Measurements from ENCODE around the gene CACNA2D3. TPM values are rescaled to one million over a fixed set of nuclear protein-coding genes. Genes with fewer than 3 reads are reported as not detected.

The CACNA2D3 gene
- total RNA-seq, 1 donor from 2014 or later = 35.5 TPM

- intact Hi-C loops (cut with DNase I) = no loop called here
- ATAC-seq (ENCODE audit: poor library complexity) (no peak), DNase-seq (no peak)
These were observed 624.4 kb downstream of the CACNA2D3 start for GRCh38 chr3:54746722-54747121.

- intact Hi-C loops (cut with DNase I) = no loop called here
- ATAC-seq (ENCODE audit: poor library complexity) = no peak
- DNase-seq = no peak
These were observed 633.4 kb downstream of the CACNA2D3 start for GRCh38 chr3:54755756-54756155.

GRCh38 chr3:54756330-54756731 is 634.0 kb downstream of the CACNA2D3 start:
- DNase-seq (no peak), ATAC-seq (ENCODE audit: poor library complexity) (no peak)
- intact Hi-C loops (cut with DNase I) = no loop called here

DNA sequence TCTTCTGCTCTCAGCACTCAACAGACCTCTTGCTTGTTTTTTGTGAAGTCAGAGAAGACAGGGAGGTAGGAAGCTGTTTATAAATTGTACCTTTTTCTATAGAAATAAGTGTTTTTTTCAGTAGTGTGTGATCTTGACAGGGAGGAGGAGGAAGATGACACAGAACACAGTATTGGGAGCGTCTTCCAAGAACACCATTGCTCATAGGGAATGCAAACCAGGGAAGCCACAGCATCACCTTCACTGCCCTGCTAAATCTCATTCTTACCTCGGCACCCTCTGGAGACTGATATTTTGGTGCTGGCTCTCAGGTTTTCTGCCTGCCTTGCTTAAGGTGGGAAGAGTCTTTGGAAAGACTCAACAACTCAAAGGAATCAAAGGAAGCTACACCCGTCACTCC is 636.1 kb downstream of the CACNA2D3 start:
- ATAC-seq (ENCODE audit: poor library complexity) (no peak), DNase-seq (no peak)
- intact Hi-C loops (cut with DNase I) = no loop called here

- no peak for DNase-seq
- ATAC-seq (ENCODE audit: poor library complexity) = no peak
- intact Hi-C loops (cut with DNase I) = no loop called here
These were observed 636.8 kb downstream of the CACNA2D3 start for GRCh38 chr3:54759166-54759565.

- ATAC-seq (ENCODE audit: poor library complexity) = no peak
- no peak for DNase-seq
- intact Hi-C loops (cut with DNase I) = no loop called here
These were observed 637.8 kb downstream of the CACNA2D3 start for GRCh38 chr3:54760201-54760600.

DNA sequence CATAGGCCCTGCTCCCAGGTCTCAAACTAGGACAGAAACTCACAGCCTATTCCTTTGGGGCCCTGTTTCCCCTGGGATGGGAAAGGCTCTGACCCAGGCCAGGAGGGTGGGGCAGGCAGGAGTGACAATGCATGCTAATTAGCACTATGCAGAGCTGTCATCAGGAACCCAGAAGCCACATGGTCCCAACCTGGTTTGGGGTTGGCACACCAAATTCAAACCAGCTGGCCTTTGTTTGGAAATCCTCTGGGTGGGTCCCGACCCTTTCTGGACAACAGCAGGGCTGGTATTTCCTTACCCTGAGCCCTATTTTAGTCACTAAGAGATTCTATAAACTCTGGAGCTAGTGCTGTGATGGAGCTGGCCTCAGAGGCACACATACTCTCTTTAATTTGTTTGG is 639.3 kb downstream of the CACNA2D3 start:
- no peak for DNase-seq
- intact Hi-C loops (cut with DNase I) = no loop called here
- no peak for ATAC-seq (ENCODE audit: poor library complexity)

DNA sequence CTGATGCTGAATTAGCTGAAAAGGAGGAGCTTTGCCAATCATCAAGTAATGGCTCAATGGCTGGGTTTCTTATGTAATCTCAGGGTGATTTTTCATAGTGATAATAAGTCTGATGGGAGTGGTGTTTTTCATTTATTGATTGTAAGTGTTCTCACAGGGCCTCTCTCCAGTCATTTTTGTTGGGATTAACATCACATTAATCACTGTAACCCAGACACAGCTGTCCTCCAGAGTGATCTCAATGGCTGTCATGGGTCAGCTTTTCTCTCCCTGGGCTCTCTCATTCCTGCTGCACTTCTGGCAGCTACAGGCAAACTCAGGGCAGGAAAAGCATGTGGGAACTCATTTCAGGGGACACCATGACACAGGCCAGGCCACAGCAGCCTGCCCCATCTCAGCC is 642.6 kb downstream of the CACNA2D3 start:
- no peak for DNase-seq
- intact Hi-C loops (cut with DNase I) = no loop called here
- ATAC-seq (ENCODE audit: poor library complexity) = no peak

DNA sequence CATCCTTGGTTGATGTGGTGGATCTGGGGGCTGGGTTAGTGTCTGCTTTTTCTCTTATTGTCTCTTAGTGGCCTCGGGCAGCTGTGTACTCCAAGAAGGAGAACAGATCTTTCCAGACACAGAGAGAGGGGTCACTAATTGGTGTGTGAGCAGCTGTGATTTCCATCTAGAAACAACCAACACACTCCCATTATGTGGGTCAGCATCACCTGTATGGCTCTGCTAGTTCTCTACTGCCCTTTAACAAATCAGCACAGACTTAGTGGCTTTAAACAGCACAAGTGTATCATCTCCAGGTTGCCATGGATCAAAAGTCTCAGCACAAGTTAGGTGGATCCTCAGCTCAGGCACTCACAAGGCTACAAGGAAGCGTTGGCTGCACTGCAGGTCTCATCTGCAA is 648.7 kb downstream of the CACNA2D3 start:
- DNase-seq = no peak
- no peak for ATAC-seq (ENCODE audit: poor library complexity)
- intact Hi-C loops (cut with DNase I) = no loop called here

GRCh38 chr3:54772051-54772450 is 649.7 kb downstream of the CACNA2D3 start:
- intact Hi-C loops (cut with DNase I) = no loop called here
- ATAC-seq (ENCODE audit: poor library complexity) = no peak

GRCh38 chr3:54772746-54773145 is 650.4 kb downstream of the CACNA2D3 start:
- intact Hi-C loops (cut with DNase I) = no loop called here
- no peak for ATAC-seq (ENCODE audit: poor library complexity)
- DNase-seq = no peak

More at GRCh38 chr3:54772051-54772450, 649.7 kb downstream of the CACNA2D3 start:
- no peak for DNase-seq

- DNase-seq (no peak), ATAC-seq (ENCODE audit: poor library complexity) (no peak)
- intact Hi-C loops (cut with DNase I) = no loop called here
These were observed 650.9 kb downstream of the CACNA2D3 start for GRCh38 chr3:54773271-54773670.

DNA sequence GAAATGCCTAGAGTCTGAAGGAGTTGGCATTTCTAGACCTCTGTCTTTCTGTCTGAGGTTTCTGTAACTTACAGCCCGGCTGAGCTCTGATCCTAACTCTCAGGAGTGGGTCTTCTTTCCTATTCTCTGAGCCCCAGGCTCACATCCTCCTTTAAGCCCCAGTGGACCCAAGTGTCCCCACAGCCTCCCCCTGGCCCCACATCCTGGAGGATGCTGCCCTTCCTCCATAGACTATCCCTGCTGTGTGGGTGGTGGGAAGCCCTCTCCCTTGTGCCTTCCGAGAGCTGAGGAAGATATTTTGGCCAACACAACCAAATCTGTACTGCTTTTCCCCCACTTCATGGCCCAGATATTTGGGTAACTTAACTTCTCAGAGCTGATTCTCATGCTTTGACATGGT is 654.2 kb downstream of the CACNA2D3 start:
- intact Hi-C loops (cut with DNase I) = no loop called here
- no peak for ATAC-seq (ENCODE audit: poor library complexity)
- DNase-seq = no peak

GRCh38 chr3:54777141-54777540 is 654.8 kb downstream of the CACNA2D3 start:
- peak; percentile 55 for ATAC-seq (ENCODE audit: poor library complexity)

GRCh38 chr3:54780336-54780735 is 658.0 kb downstream of the CACNA2D3 start:
- intact Hi-C loops (cut with DNase I) = no loop called here
- no peak for ATAC-seq (ENCODE audit: poor library complexity)
- no peak for DNase-seq

More at GRCh38 chr3:54777141-54777540, 654.8 kb downstream of the CACNA2D3 start:
- DNase-seq = no peak
- intact Hi-C loops (cut with DNase I) = no loop called here

- intact Hi-C loops (cut with DNase I) = no loop called here
- ATAC-seq (ENCODE audit: poor library complexity) = no peak
- no peak for DNase-seq
These were observed 659.4 kb downstream of the CACNA2D3 start for GRCh38 chr3:54781728-54782127.

GRCh38 chr3:54783611-54784010 is 661.3 kb downstream of the CACNA2D3 start:
- intact Hi-C loops (cut with DNase I) = no loop called here
- ATAC-seq (ENCODE audit: poor library complexity) = no peak
- no peak for DNase-seq

GRCh38 chr3:54784021-54784420 is 661.7 kb downstream of the CACNA2D3 start:
- no peak for ATAC-seq (ENCODE audit: poor library complexity)
- intact Hi-C loops (cut with DNase I) = no loop called here
- no peak for DNase-seq

DNA sequence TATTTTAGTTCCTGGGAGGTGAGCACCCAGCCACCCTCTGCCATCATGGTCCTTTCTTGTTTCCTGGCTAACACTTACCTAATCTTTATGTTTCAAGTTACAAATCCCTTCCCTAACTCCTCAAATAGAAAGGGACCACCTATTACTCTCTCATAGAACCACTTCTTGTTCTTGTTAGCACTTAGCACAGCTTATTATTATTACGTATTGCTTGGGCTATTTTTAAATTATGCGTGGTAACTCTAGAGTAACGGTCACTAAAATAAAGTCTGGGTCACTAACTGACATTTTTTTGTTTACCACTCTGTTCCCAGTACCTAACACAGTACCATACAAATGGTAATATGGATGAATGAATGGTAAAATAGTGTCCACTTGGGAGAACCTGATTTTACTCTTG is 663.6 kb downstream of the CACNA2D3 start:
- DNase-seq = no peak
- intact Hi-C loops (cut with DNase I) = no loop called here
- ATAC-seq (ENCODE audit: poor library complexity) = no peak

- ATAC-seq (ENCODE audit: poor library complexity) (no peak), DNase-seq (no peak)
- intact Hi-C loops (cut with DNase I) = no loop called here
These were observed 667.7 kb downstream of the CACNA2D3 start for GRCh38 chr3:54790051-54790450.

DNA sequence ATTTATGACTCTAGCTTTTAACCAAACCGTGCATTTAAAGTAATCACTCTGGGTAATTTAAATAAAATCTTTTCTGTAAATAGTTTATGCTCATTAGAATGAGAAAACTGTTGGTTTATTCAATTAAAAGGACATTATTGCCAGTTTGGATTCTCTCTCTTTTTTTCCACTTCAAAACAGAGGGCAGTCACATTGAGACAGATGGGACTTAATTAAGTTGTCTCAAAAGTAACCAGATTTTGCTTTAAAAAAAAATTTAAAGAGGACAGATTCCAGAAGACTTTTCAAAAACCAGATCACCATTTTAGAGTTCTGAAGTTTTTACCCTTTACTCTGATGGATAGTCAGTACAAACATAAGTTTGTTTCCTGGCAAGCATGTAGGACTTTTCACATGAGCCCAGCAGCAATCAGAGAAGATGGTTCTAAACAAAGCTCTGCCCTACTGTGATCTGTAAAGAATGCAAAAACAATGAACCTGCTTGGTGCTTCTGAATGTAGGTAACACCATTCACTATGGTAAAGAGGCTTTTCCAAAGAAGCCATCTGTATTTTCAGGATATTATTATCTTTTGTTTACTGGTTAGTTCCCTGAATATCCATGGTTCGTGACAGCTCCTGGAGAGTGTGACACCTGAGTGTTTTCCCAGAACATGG is 669.3 kb downstream of the CACNA2D3 start:
- ATAC-seq (ENCODE audit: poor library complexity) = no peak
- intact Hi-C loops (cut with DNase I) = no loop called here
- no peak for DNase-seq
